ENCODE data around the gene CTSE.

- TF ChIP-seq CTCF (IDR thresholded peaks at IDR 0.05), result no peak
- no peak for TF ChIP-seq EZH2 (IDR thresholded peaks at IDR 0.05; ENCODE audit: borderline replicate concordance, insufficient read depth, low read depth, low read length, poor library complexity, severe bottlenecking)
These were observed 37.1 kb upstream of the CTSE start for GRCh38 chr1:206060844-206061243.

All from B cell (primary cell).